Femur (tissue), 1 donor: ENCODE measurements around the gene FEM1B.

Source experiments
- DNase-seq: peaks from one replicate; pipeline ENCODE4 v3.0.0-alpha.2; 2017

The FEM1B gene

GRCh38 chr15:68261241-68261640, 16.3 kb upstream of the FEM1B start:
- DNase-seq = no peak

- no peak for DNase-seq
Observed at GRCh38 chr15:68261980-68262379, 15.6 kb upstream of the FEM1B start.

GRCh38 chr15:68262514-68263356, 14.8 kb upstream of the FEM1B start:
- no peak for DNase-seq

DNA sequence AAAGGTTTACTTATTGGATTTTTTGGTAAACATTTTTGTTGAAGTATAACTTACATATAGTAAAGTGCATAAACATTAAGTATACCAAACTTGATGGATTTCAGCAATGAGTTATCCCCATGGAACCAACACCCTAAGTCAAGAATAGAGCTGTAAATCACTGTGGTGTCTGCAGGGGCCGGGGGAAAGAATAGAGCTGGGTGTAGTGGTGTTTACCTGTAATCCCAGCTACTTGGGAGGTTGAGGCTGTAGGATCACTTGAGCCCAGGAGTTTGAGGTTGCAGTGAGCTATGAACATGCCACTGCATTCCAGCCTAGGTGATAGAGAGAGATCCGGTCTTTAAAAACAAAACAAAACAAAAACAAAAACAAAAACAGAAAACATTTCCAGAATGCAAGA, 13.3 kb upstream of the FEM1B start:
- no peak for DNase-seq

DNA sequence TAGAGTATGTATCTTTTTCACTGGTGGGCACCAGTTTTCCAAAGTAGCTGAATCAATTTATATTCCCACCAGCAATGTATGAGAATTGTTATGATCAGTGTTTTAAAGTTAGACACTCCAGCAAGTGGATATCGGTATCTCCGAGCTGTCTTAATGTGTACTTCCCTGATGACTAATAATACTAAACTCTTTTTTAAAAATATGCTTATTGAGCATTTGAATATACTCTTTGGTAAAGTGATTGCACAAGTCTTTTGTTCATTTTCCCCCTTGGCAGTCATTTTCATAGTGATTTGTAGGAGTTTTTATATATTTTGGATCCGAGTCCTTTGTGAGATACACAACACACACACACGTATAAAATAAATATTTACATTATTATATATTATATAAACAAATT, 12.5 kb upstream of the FEM1B start:
- DNase-seq = no peak

- DNase-seq = no peak
Observed at GRCh38 chr15:68265674-68266073, 11.9 kb upstream of the FEM1B start.

- no peak for DNase-seq
Observed at GRCh38 chr15:68268405-68268804, 9.1 kb upstream of the FEM1B start.

GRCh38 chr15:68271854-68272471, 5.6 kb upstream of the FEM1B start:
- no peak for DNase-seq

DNA sequence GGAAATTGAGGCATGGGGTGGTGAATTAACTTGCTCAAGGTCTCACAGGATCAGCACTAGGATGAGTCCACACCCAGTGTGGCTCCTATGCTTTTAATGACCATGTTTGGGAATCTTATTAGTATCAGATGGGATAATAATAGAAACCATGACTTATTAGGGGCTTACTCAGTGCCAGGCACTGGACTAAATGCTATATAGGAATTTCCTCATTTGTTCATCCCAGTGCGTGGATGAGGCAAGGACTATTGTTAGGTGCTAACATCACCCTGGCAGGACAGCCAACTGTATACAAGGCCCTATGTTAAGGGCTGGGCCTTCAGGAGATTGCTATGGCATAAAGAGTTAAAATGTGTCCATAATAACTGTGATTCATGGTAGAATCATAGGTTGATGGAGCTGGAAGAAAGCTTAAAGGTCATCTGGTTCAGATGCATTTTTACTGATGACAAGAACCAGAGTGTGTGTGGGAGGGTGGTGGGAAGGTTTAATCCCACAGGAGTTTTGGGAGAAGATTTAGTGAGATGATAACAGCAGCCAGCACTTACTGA, 4.7 kb upstream of the FEM1B start:
- no peak for DNase-seq

- DNase-seq = no peak
Observed at GRCh38 chr15:68274201-68274848, 3.2 kb upstream of the FEM1B start.

DNA sequence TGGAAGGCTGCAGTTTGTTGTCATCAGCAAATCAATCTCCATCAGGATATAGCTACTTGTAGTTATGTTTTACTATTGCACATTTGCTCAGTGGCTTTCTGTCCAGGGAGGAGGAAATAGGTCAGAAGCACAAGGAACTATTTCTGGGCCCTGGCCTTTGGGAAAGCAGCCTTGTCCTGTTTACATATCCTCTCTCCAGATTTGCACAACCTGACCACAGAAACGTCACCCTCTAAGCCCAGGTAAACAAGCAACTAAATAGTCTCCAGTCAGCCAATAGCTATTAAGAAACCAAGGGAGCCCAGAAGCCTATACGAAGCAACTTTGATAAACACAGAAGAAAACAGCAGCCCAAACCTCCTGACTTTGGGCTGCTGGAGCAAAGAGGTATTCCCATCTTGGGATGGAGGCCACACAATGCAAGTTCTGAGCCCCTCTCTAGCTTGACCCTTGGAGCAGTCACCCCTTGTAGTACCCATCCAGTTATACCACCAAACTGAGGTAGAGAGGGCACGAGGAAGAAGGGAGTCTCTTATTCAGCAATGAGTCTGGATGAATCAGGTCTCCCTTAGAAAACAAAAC, 2.3 kb upstream of the FEM1B start:
- no peak for DNase-seq

DNA sequence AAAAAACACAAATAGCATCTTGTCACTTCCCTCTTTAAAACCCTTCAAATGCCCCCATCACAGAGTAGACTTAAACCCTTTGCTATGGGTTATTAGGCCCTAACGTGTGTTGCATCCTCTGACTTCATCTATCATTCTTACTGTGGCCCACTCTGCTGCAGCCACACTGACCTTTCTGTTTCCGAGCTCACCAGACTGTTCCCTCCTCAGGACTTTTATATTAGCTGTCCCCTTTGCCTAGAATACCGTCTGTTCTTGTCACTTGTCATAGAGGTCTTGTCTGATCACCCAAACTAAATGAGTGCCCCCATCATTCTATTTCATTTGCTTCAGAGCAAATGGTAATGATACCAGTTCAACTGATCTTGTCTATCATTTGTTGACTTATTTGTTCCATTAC, 877 bp upstream of the FEM1B start:
- DNase-seq = no peak

GRCh38 chr15:68277131-68277602, 378 bp upstream of the FEM1B start:
- peak; percentile 84 for DNase-seq

- DNase-seq = no peak
Observed at GRCh38 chr15:68278345-68278594, 725 bp downstream of the FEM1B start.

DNA sequence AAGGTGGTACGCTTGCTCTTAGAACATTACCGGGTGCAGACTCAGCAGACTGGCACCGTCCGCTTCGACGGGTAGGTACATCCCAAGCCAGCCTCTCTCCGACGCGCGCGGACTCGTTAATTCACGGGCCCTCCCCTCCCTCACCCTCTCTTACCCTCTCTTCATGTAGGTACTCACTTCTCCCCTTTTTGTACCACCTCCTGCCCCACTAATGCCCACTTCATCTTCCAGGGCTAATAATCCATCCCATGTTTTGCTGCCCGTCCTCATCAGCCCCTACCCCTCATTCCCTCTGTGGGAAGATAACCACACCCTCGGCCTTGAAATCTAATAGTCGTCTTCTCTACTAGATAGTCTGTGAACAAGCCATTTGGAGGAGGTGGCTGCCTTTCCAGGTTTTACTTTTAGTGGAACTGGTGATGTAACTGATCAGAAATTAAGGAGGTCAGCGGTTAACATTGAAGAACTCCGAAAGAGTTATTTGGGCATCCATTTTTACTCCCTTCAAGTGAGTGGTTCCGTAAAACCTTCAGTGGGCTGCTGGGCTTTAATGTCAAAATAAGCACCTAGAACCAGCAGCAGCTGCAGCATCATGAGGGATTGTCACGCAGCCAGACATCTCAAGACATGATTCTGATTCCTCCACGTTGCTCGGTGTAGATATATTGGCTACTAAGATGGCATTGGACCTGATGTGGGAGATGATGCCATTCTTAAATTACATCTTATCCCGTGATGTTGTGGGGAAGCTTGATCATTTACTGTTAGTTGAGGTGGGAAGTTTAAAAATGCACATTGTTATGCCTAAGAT, 1.3 kb downstream of the FEM1B start:
- no peak for DNase-seq

- no peak for DNase-seq
Observed at GRCh38 chr15:68279779-68280753, 2.5 kb downstream of the FEM1B start.

GRCh38 chr15:68281008-68281407, 3.5 kb downstream of the FEM1B start:
- DNase-seq = no peak

- no peak for DNase-seq
Observed at GRCh38 chr15:68283401-68283800, 5.9 kb downstream of the FEM1B start.

DNA sequence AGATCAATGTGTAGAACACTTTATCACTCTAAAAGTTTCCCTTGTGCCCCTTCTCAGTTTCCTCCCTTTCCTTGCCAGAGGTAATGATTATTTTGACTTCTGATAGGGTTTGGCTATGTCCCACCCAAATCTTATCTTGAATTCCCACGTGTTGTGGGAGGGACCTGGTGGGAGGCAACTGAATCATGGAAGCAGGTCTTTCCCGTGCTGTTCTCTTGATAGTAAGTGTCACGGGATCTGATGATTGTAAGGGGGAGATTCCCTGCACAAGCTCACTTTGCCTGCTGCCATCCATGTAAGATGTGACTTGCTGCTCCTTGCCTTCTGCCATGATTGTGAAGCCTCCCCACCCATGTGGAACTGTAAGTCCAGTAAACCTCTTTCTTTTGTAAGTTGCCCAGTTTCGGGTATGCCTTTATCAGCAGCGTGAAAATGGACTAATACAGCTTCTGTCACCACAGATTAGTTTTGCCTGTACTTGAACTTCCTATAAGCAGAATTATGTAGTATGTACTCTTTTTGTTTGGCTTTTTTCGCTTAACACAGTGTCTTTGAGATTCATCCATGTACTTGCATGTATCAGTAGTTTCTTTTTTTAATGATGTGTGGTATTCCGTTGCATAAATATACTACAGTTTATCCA, 7.2 kb downstream of the FEM1B start:
- DNase-seq = no peak

DNA sequence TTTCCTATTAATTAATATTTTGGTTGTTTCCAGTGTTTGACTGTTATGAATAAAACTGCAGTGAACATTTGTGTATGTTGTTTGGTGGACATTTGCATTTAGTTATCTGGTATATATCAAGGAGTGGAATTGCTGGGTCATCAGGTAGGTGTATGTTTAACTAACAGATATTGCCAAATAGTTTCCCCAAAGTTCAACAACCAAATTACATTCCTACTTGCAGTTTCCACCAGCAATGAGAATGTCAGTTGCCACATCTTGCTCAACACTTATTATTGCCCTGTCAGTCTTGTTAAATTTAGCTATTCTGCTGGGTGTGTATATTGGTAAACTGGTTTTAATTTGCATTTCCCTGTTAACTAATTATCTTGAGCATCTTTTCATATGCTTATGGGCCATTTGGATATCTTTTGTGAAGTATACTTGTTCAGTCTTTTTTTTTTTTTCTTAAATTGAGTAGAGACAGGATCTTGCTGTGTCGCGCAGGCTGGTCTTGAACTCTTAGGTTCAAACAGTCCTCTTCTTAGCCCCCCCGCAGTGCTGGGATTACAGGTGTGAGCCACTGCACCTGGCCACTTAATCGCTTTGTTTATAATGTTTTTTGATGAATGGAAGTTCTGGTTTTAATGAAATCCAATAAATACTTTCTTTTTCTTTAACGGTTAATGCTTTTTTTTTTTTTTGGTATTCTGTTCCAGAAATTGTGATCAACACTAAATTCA, 7.9 kb downstream of the FEM1B start:
- DNase-seq = no peak
